Esophagus (tissue), 2 donors: Measurements from ENCODE around the gene SH2D4B. TPM values are rescaled to one million over a fixed set of nuclear protein-coding genes. Genes with fewer than 3 reads are reported as not detected.
"Not testable (repeated sequence)": the region's sequence is repeated elsewhere in the genome, so short reads cannot be mapped to it uniquely, and the experiment has no call there.

ENCODE experiments used
- H3K27ac ChIP-seq, 2 donors: one replicate each; pipeline ENCODE4 v1.5.1; 2013; ENCODE audit warnings: low read depth in 2 of 2, mild to moderate bottlenecking in 2 of 2, inconsistent platforms in 1 of 2, low read length in 1 of 2, moderate library complexity in 1 of 2
- H3K27me3 ChIP-seq, 2 donors: one replicate each; pipeline ENCODE4 v1.6.1; 2013; ENCODE audit warnings: low read length in 2 of 2, control low read depth in 1 of 2, mild to moderate bottlenecking in 1 of 2; ENCODE audit not compliant: insufficient read depth in 2 of 2, control insufficient read depth in 1 of 2
- H3K36me3 ChIP-seq, 2 donors: one replicate each; pipeline ENCODE4 v1.6.1; 2013; ENCODE audit warnings: low read length in 1 of 2; ENCODE audit not compliant: control insufficient read depth in 2 of 2, insufficient read depth in 2 of 2
- H3K4me1 ChIP-seq, 2 donors: one replicate each; pipeline ENCODE4 v1.6.1; 2013; ENCODE audit warnings: low read length in 1 of 2; ENCODE audit not compliant: control insufficient read depth in 2 of 2, insufficient read depth in 2 of 2
- H3K4me3 ChIP-seq, 2 donors: one replicate each; pipeline ENCODE4 v1.5.1; 2013; ENCODE audit warnings: low read length in 2 of 2, mild to moderate bottlenecking in 2 of 2, low read depth in 1 of 2, moderate library complexity in 1 of 2
- H3K9me3 ChIP-seq, 2 donors: one replicate each; pipeline ENCODE4 v1.6.1; 2013; ENCODE audit warnings: mild to moderate bottlenecking in 2 of 2, low read depth in 1 of 2, low read length in 1 of 2, moderate library complexity in 1 of 2; ENCODE audit not compliant: control insufficient read depth in 2 of 2, insufficient read depth in 1 of 2
- WGBS, 2 donors: extraction: QIAGEN DNeasy Blood & Tissue Kit; methylation state at CpG; one replicate each; pipeline ENCODE4 v1.1.7; 2013; 5-methylcytosine and 5-hydroxymethylcytosine counted together
- polyA plus RNA-seq, 2 donors: library from polyadenylated mRNA; stranded (reverse); fragments of 200-250 nt; gene quantifications; one replicate each; pipeline ENCODE4 v1.2.3, GENCODE V29; 2013
- donor health status: healthy with polysubstance abuse.
- donor health status: Bipolar disorder and iron deficiency.

SH2D4B gene
- polyA plus RNA-seq, 2 donors: 0.02 TPM; not detected in 1

DNA sequence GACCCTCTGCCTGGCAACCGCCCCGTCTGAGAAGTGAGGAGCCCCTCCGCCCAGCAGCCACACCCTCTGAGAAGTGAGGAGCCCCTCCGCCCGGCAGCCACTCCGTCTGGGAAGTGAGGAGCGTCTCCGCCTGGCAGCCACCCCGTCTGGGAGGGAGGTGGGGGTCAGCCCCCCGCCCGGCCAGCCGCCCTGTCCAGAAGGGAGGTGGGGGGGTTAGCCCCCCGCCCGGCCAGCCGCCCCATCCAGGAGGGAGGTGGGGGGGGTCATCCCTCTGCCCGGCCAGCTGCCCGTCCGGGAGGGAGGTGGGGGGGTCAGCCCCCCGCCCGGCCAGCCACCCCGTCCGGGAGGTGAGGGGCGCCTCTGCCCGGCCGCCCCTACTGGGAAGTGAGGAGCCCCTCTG, 3.6 kb upstream of the SH2D4B start:
- H3K9me3 ChIP-seq, H3K4me3 ChIP-seq, H3K27ac ChIP-seq, H3K4me1 ChIP-seq, H3K36me3 ChIP-seq, H3K27me3 ChIP-seq: not testable (repeated sequence)
- 90 to 92% methylated on average over 2 to 19 of the region's 25 CpGs for WGBS, 2 donors

DNA sequence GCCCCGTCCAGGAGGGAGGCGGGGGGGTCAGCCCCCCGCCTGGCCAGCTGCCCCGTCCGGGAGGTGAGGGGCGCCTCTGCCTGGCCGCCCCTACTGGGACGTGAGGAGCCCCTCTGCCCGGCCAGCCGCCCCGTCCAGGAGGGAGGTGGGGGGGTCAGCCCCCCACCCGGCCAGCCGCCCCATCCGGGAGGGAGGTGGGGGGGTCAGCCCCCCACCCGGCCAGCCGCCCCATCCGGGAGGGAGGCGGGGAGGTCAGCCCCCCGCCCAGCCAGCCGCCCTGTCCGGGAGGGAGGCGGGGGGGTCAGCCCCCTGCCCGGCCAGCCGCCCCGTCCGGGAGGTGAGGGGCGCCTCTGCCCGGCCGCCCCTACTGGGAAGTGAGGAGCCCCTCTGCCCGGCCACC, 3.1 kb upstream of the SH2D4B start:
- WGBS, 2 donors: 90 to 93% methylated on average over 3 to 22 of the region's 30 CpGs
- H3K4me1 ChIP-seq: peaks cover 3 to 13% of the 10 kb centered on the region in 2 donors
- H3K27me3 ChIP-seq, H3K36me3 ChIP-seq, H3K27ac ChIP-seq, H3K4me3 ChIP-seq, H3K9me3 ChIP-seq: not testable (repeated sequence)

DNA sequence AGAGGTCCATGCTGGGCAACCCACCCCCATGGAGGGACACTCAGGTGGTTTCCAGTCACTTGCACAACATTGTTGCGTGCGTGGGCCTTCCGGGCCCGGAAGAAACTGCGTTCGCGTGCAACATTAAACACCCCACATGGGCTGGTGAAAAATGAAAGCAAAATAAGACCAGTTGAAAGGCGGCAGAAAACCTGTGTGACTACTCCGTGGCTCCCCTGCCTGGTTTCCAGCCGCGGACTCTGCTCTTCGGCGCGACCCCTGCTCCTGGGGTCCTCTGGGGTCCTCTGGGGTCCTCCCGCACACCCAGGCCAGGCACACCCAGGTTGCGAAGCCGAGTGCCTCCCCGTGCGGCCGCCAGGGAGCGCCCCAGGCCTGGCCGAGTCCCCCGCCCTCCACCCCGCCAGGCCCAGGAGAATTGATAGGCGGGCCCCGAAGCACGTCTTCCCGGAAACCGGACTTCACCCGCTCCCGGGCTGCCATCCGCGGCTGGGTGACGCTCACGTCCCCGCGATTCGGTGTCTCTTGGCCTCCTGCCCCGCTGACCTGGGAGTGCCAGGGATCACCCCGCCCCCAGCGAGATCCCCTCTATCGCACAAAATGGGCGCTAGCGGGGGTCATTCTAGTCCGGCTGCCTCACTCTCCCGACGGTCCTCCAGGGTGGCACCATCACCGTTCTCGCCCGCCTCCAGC, 1.9 kb upstream of the SH2D4B start:
- H3K27me3 ChIP-seq: no peaks in the 10 kb centered on the region
- no peaks in the 10 kb centered on the region for H3K36me3 ChIP-seq
- peak overlapping the region; percentile 55 to 56 for H3K4me3 ChIP-seq
- H3K9me3 ChIP-seq: no peaks in the 10 kb centered on the region
- 23 to 24% methylated on average over 50 of the region's 50 CpGs for WGBS, 2 donors
- H3K27ac ChIP-seq: peak overlapping the region; percentile 7 to 66
- peaks cover 3 to 22% of the 10 kb centered on the region in 2 donors for H3K4me1 ChIP-seq

DNA sequence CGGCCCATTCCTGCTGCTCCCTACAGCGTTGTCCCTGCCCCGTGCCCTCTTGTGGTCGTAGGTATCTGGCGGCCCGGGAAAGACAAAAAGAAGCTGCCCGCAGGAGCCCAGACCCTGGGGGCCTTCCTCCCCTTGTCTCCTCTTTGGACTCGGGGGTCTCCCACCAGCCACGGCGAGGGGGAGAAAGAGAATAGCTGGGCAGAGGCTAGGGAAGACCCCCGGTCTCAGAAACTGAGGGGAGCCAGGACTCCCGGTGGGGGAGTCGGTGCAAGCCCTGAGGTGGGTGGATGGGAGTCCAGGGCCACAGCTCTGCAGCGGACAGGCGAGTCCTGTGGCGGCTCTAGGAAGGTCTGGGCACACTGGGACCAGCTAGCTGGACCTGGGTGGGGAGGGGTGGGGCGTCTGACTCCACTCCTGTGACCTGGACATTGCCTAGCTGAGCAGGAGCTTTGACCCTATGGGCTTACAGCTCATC, 1.3 kb upstream of the SH2D4B start:
- Histone ChIP-seq H3K27ac (peak overlapping the region in 1 of 2 donors; percentile 66), H3K9me3 (no peaks in the 10 kb centered on the region)

DNA sequence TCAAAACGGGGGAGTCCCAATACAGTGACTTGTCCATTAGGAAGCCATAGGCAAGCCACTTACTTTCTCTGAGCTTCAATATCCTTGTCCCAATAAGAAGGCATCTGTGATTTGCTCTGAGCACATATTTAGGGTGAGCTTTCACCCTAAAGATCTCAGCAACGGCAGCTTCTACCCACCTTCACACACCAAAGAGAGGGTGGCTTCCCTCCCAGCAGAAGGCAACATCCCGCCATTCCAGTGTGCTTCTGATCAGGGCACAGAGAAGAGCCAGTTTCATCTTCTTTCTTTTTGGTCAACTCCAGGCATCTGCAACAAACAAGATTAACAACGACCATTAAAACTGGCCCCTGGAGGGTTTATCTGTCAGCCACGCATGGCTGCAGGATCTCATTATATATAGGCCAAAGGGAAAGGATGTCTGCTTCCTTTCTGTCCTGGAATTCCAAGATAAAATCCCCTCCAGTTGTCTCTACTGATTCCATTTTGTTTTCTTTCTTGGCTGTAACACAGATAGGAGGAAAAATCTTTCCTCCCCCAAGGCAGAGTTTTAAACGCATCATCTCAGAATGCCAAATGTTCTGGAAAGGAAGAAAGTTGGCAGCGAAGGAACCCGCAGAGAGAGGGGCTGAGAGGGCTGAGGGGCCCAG, 491 bp upstream of the SH2D4B start:
- Histone ChIP-seq H3K9me3 (no peaks in the 10 kb centered on the region), H3K4me1 (peaks cover 3 to 25% of the 10 kb centered on the region in 2 donors), H3K4me3 (no peak overlapping the region), H3K27ac (no peak overlapping the region), H3K27me3 (no peaks in the 10 kb centered on the region), H3K36me3 (no peaks in the 10 kb centered on the region)
- 79 to 82% methylated on average over 8 of the region's 8 CpGs for WGBS, 2 donors

More for the DNA sequence above, 1.3 kb upstream of the SH2D4B start:
- Histone ChIP-seq H3K4me3 (peak overlapping the region; percentile 55 to 56), H3K36me3 (no peaks in the 10 kb centered on the region), H3K4me1 (peaks cover 3 to 23% of the 10 kb centered on the region in 2 donors), H3K27me3 (no peaks in the 10 kb centered on the region)
- 69 to 75% methylated on average over 15 to 17 of the region's 17 CpGs for WGBS, 2 donors

DNA sequence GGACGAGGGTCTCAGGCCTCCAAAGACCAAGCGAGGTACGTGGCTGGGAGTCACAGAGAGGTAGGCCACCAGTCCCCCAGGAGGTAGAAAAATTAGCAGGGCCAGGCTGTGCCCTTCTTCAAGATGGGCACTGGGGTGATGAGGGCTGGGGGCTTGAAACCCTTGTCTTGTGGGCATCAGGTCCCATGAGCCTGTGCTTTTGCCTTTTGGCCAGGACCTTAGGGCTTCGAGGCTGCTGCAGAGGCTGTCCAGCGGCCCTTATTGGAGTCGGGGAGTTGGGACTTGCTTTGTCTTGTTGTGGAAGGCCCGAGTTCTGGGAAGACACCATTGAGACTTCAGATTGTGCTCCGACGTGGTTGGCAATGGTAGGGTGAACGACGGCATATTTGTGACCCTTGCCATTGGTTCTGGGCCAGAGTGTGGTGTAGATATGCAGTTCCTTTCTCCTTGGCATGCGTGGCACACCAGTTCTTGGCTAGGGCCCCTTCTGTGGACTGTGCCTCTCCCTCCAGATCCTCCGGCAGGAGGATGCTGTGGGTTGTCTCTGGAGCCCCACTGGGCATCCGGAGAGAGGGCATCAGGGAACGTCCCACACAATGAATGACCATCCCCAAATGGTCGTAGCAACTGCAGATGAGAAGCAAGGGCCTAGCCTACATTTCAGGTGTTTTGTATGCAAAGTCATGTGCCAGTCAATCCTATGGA, 931 bp downstream of the SH2D4B start:
- 86 to 89% methylated on average over 16 of the region's 16 CpGs for WGBS, 2 donors
- no peaks in the 10 kb centered on the region for H3K36me3 ChIP-seq
- no peaks in the 10 kb centered on the region for H3K9me3 ChIP-seq
- H3K4me3 ChIP-seq: no peak overlapping the region
- no peaks in the 10 kb centered on the region for H3K27me3 ChIP-seq
- peaks cover 3 to 25% of the 10 kb centered on the region in 2 donors for H3K4me1 ChIP-seq
- H3K27ac ChIP-seq: no peak overlapping the region

DNA sequence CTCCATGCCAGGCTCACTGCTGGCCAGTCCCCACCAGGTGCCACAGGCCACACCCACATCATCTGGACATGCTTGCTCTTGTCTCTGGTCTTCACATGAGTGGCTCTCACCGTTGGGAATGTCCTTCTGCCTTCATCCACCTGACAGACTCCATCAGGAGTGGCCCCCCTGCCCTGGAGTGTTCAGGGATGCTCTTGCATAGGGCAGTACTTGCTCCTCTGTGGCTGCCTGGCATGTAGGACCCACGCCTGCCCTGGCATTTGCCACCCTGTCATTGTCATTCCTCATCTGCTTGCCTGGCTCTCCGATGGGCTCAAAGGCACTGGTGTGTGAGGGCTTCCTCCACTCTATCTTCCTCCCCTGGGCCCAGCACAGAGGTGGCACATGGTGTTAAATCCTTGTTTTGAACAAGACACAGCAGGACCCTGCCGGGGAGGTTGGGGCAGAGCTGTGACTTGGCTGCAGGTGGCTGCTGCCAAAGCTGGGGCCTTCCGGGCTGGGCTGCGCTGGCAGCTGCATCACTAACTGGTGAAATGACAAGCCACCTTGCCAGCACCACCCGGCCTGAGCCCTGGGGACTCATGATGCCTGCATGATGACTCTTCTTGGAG, 1.8 kb downstream of the SH2D4B start:
- Histone ChIP-seq H3K9me3 (no peaks in the 10 kb centered on the region), H3K4me1 (peaks cover 3 to 25% of the 10 kb centered on the region in 2 donors), H3K36me3 (no peaks in the 10 kb centered on the region), H3K27ac (peak overlapping the region in 1 of 2 donors; percentile 6), H3K4me3 (no peak overlapping the region), H3K27me3 (no peaks in the 10 kb centered on the region)
- 46 to 54% methylated on average over 7 of the region's 7 CpGs for WGBS, 2 donors

DNA sequence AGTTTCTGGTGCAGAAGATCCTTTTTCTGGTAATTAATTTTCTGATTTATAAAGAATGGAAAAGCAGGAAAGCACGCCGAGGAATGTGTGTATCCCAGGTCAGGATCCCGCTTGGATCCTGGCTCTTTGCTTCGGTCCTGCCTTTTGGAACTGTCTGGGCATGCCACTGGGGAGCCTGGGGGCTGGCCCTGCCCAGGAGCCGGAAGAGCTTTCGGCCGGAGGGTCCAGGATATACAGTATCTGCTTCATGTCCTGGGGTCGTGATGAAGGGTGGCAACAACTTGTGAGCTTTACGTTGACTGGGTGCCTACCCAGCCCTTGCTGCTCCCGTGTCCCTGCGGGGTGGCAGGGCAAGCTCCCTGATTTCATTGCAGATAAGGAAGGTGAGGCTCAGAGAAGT, 2.4 kb downstream of the SH2D4B start:
- Histone ChIP-seq H3K27me3 (no peaks in the 10 kb centered on the region), H3K9me3 (no peaks in the 10 kb centered on the region), H3K4me3 (no peak overlapping the region), H3K27ac (no peak overlapping the region), H3K36me3 (no peaks in the 10 kb centered on the region), H3K4me1 (peaks cover 3 to 25% of the 10 kb centered on the region in 2 donors)
- 52 to 62% methylated on average over 11 of the region's 11 CpGs for WGBS, 2 donors

DNA sequence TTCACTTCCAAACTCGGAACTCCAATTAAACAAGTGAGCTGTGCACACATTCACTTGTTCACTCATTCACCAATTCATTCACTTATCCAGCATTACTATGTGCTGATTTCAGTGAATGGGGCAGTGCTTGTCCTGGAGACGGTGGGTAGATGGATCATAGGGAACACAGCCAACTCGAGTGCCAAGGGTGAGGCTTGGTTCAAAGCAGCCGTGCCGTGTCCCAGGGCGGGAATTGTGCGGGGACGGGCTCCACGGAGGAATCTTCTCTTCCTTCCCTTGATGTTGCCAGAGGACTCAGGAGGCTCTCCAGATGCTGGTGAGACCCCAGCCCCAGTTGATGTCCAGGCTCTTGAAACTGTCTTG, 2.9 kb downstream of the SH2D4B start:
- H3K36me3 ChIP-seq: no peaks in the 10 kb centered on the region
- no peaks in the 10 kb centered on the region for H3K9me3 ChIP-seq
- no peak overlapping the region for H3K27ac ChIP-seq
- WGBS, 2 donors: 41 to 42% methylated on average over 9 of the region's 9 CpGs
- H3K4me3 ChIP-seq: peak overlapping the region; percentile 17 to 23
- H3K4me1 ChIP-seq: peaks cover 3 to 25% of the 10 kb centered on the region in 2 donors
- H3K27me3 ChIP-seq: no peaks in the 10 kb centered on the region
